Activated T-helper 17 cell treated with anti-CD3 and anti-CD28 coated beads, Interleukin-2, amount 50 U/mL, for 72 hours (primary cell): ENCODE measurements around the gene PHC3. TPM values are rescaled to one million over a fixed set of nuclear protein-coding genes. Genes with fewer than 3 reads are reported as not detected.
"Not testable (repeated sequence)": the region's sequence is repeated elsewhere in the genome, so short reads cannot be mapped to it uniquely, and the experiment has no call there.

ENCODE experiments used
- ATAC-seq: fragments of 150-1000 bp; cut with Tn5 transposase; replicated peaks from 2 replicates; pipeline ENCODE4 v1.10.0; 2021; ENCODE audit warnings: mild to moderate bottlenecking, moderate library complexity
- H3K27ac Mint-ChIP-seq: one replicate; pipeline ENCODE4 v1.8.0; 2022; ENCODE audit warnings: mixed read lengths
- H3K27me3 Mint-ChIP-seq: one replicate; pipeline ENCODE4 v1.8.0; 2022; ENCODE audit warnings: mixed read lengths
- H3K36me3 Mint-ChIP-seq: one replicate; pipeline ENCODE4 v1.8.0; 2022; ENCODE audit warnings: low read depth, mild to moderate bottlenecking, mixed read lengths
- H3K4me1 Mint-ChIP-seq: one replicate; pipeline ENCODE4 v1.8.0; 2022; ENCODE audit warnings: mixed read lengths
- H3K4me3 Mint-ChIP-seq: one replicate; pipeline ENCODE4 v1.8.0; 2022; ENCODE audit warnings: mild to moderate bottlenecking, mixed read lengths
- H3K9me3 Mint-ChIP-seq: one replicate; pipeline ENCODE4 v1.8.0; 2022; ENCODE audit warnings: mixed read lengths
- total RNA-seq, 2 donors: library from RNA; stranded (reverse); gene quantifications; one replicate each; pipeline ENCODE4 v1.2.3, GENCODE V29; 2022

The PHC3 gene
- 10 to 100 TPM; 65.8 to 98.7 TPM for total RNA-seq

- peaks cover 52% of the 10 kb centered on the region for H3K36me3 Mint-ChIP-seq
- peak within 1 kb of the TSS; percentile 96 for H3K27ac Mint-ChIP-seq
- H3K9me3 Mint-ChIP-seq, result no peaks in the 10 kb centered on the region
- peak; percentile 76 for ATAC-seq
- peaks cover 18% of the 10 kb centered on the region for H3K4me1 Mint-ChIP-seq
- no peaks in the 10 kb centered on the region for H3K27me3 Mint-ChIP-seq
- peak within 1 kb of the TSS; percentile 98 for H3K4me3 Mint-ChIP-seq
Measured at GRCh38 chr3:170180908-170181885, at the start of gene PHC3. TSS of gene PHC3 (minus strand) at chr3:170181733. CDS start at chr3:170181715, 18 bp downstream.

- peaks cover 11% of the 10 kb centered on the region for H3K4me1 Mint-ChIP-seq
- H3K36me3 Mint-ChIP-seq, result no peaks in the 10 kb centered on the region
- no peak overlapping the region for H3K27ac Mint-ChIP-seq
- H3K27me3 Mint-ChIP-seq, result no peaks in the 10 kb centered on the region
- no peak overlapping the region for H3K4me3 Mint-ChIP-seq
- ATAC-seq, result no peak
- H3K9me3 Mint-ChIP-seq, result no peaks in the 10 kb centered on the region
Measured at GRCh38 chr3:170228093-170228766, 46.7 kb upstream of the PHC3 start.

- no peaks in the 10 kb centered on the region for H3K9me3 Mint-ChIP-seq
- H3K27me3 Mint-ChIP-seq, result no peaks in the 10 kb centered on the region
- H3K4me1 Mint-ChIP-seq, result peaks cover 14% of the 10 kb centered on the region
- no peak overlapping the region for H3K4me3 Mint-ChIP-seq
- H3K27ac Mint-ChIP-seq, result no peak overlapping the region
- H3K36me3 Mint-ChIP-seq, result no peaks in the 10 kb centered on the region
- no peak for ATAC-seq
Measured at GRCh38 chr3:170226426-170226960, 45.0 kb upstream of the PHC3 start.

GRCh38 chr3:170225166-170225565 is 43.6 kb upstream of the PHC3 start:
- peak overlapping the region; percentile 7 for H3K4me3 Mint-ChIP-seq
- no peaks in the 10 kb centered on the region for H3K36me3 Mint-ChIP-seq
- no peak for ATAC-seq
- H3K27me3 Mint-ChIP-seq, result no peaks in the 10 kb centered on the region
- H3K4me1 Mint-ChIP-seq, result peaks cover 17% of the 10 kb centered on the region
- no peaks in the 10 kb centered on the region for H3K9me3 Mint-ChIP-seq
- H3K27ac Mint-ChIP-seq, result peak overlapping the region; percentile 44

- Mint-ChIP-seq H3K27ac (peak overlapping the region; percentile 97), H3K9me3 (no peaks in the 10 kb centered on the region), H3K27me3 (no peaks in the 10 kb centered on the region), H3K36me3 (no peaks in the 10 kb centered on the region), H3K4me3 (peak overlapping the region; percentile 95), H3K4me1 (peaks cover 17% of the 10 kb centered on the region)
- peak; percentile 55 for ATAC-seq
Measured at GRCh38 chr3:170222647-170223541, 41.4 kb upstream of the PHC3 start.

GRCh38 chr3:170221924-170222646 is 40.6 kb upstream of the PHC3 start, which contains the start of gene PRKCI:
TSS of gene PRKCI (plus strand) at chr3:170222424. CDS start at chr3:170222670, 246 bp downstream.
- Mint-ChIP-seq H3K27ac (peak within 1 kb of the TSS; percentile 97), H3K4me1 (peaks cover 17% of the 10 kb centered on the region), H3K9me3 (no peaks in the 10 kb centered on the region), H3K4me3 (peak within 1 kb of the TSS; percentile 95), H3K36me3 (no peaks in the 10 kb centered on the region), H3K27me3 (no peaks in the 10 kb centered on the region)
- peak; percentile 98 for ATAC-seq

- Mint-ChIP-seq H3K27me3 (no peaks in the 10 kb centered on the region), H3K27ac (peak overlapping the region; percentile 52), H3K4me1 (peaks cover 17% of the 10 kb centered on the region), H3K4me3 (peak overlapping the region; percentile 95), H3K36me3 (no peaks in the 10 kb centered on the region), H3K9me3 (no peaks in the 10 kb centered on the region)
- ATAC-seq, result no peak
Measured at GRCh38 chr3:170220871-170221270, 39.3 kb upstream of the PHC3 start.

- H3K4me1 Mint-ChIP-seq, result peaks cover 12% of the 10 kb centered on the region
Measured at GRCh38 chr3:170219850-170220249, 38.3 kb upstream of the PHC3 start.

GRCh38 chr3:170211668-170212067 is 30.1 kb upstream of the PHC3 start:
- ATAC-seq, result no peak
- H3K27ac Mint-ChIP-seq, result no peak overlapping the region
- peaks cover 4% of the 10 kb centered on the region for H3K27me3 Mint-ChIP-seq
- no peaks in the 10 kb centered on the region for H3K4me1 Mint-ChIP-seq
- H3K4me3 Mint-ChIP-seq, result no peak overlapping the region
- H3K36me3 Mint-ChIP-seq, result no peaks in the 10 kb centered on the region
- no peaks in the 10 kb centered on the region for H3K9me3 Mint-ChIP-seq

More at GRCh38 chr3:170219850-170220249, 38.3 kb upstream of the PHC3 start:
- H3K27ac Mint-ChIP-seq, result peak overlapping the region; percentile 48
- H3K27me3 Mint-ChIP-seq, result no peaks in the 10 kb centered on the region
- no peak for ATAC-seq
- H3K9me3 Mint-ChIP-seq, result no peaks in the 10 kb centered on the region
- H3K36me3 Mint-ChIP-seq, result no peaks in the 10 kb centered on the region
- H3K4me3 Mint-ChIP-seq, result no peak overlapping the region

GRCh38 chr3:170207717-170208116 is 26.2 kb upstream of the PHC3 start:
- Mint-ChIP-seq H3K27me3 (peaks cover 13% of the 10 kb centered on the region), H3K4me3 (no peak overlapping the region), H3K4me1 (peaks cover 4% of the 10 kb centered on the region), H3K27ac (no peak overlapping the region), H3K9me3 (no peaks in the 10 kb centered on the region), H3K36me3 (no peaks in the 10 kb centered on the region)
- no peak for ATAC-seq

GRCh38 chr3:170206164-170206762 is 24.7 kb upstream of the PHC3 start:
- not testable (repeated sequence) for ATAC-seq, H3K4me3 Mint-ChIP-seq, H3K27ac Mint-ChIP-seq, H3K4me1 Mint-ChIP-seq, H3K9me3 Mint-ChIP-seq, H3K36me3 Mint-ChIP-seq
- H3K27me3 Mint-ChIP-seq, result peaks cover 13% of the 10 kb centered on the region

- H3K27me3 Mint-ChIP-seq, result peaks cover 16% of the 10 kb centered on the region
Measured at GRCh38 chr3:170205302-170205701, 23.8 kb upstream of the PHC3 start.

GRCh38 chr3:170204509-170204908 is 23.0 kb upstream of the PHC3 start:
- H3K36me3 Mint-ChIP-seq, result no peaks in the 10 kb centered on the region
- no peak overlapping the region for H3K4me3 Mint-ChIP-seq
- no peak for ATAC-seq
- H3K27ac Mint-ChIP-seq, result no peak overlapping the region
- no peaks in the 10 kb centered on the region for H3K9me3 Mint-ChIP-seq
- peaks cover 4% of the 10 kb centered on the region for H3K4me1 Mint-ChIP-seq
- peaks cover 16% of the 10 kb centered on the region for H3K27me3 Mint-ChIP-seq

More at GRCh38 chr3:170205302-170205701, 23.8 kb upstream of the PHC3 start:
- Mint-ChIP-seq H3K27ac (no peak overlapping the region), H3K4me1 (peaks cover 4% of the 10 kb centered on the region), H3K36me3 (no peaks in the 10 kb centered on the region), H3K9me3 (no peaks in the 10 kb centered on the region), H3K4me3 (no peak overlapping the region)
- ATAC-seq, result peak; percentile 53
